Panc1 (cell line): ENCODE measurements around the gene RNF144A. TPM values are rescaled to one million over a fixed set of nuclear protein-coding genes. Genes with fewer than 3 reads are reported as not detected.

ENCODE experiments used
- ATAC-seq: fragments of 200-7000 bp; cut with Tn5 transposase; 2 replicates; pipeline ENCODE4 v1.9.1; 2020; ENCODE audit warnings: mild to moderate bottlenecking, moderate library complexity
- BruUV-seq: library from RNA; stranded (reverse); fragments of 400-500 nt; replicated peaks from 2 replicates; lab custom pipeline; 2021; lab: Mats Ljungman, UMichigan
- CTCF ChIA-PET: fragments of 300-600 bp; sonication (Branson Sonifier 250); formaldehyde crosslinking; loops from one replicate; lab custom pipeline; 2022; ENCODE audit warnings: antibody characterized with exemption; lab: Charles Lee
- POLR2A ChIA-PET: fragments of 300-600 bp; sonication (Branson Sonifier 250); formaldehyde crosslinking; loops from one replicate; lab custom pipeline; 2022; ENCODE audit warnings: antibody characterized with exemption; lab: Charles Lee
- DNase-seq: peaks from one replicate; pipeline ENCODE4 v3.0.0-alpha.2; 2010; ENCODE audit warnings: low read depth, low spot score
- H3K27ac ChIP-seq: 2 replicates; pipeline ENCODE4 v1.5.1; 2011; ENCODE audit warnings: mild to moderate bottlenecking, low read length, inconsistent platforms
- H3K27me3 ChIP-seq: fragments of 200-500 bp; sonication (Bioruptor generic); 2 replicates; pipeline ENCODE4 v1.6.0; 2014; ENCODE audit warnings: low read length, inconsistent platforms; ENCODE audit not compliant: control insufficient read depth, insufficient read depth
- H3K36me3 ChIP-seq: fragments of 200-500 bp; sonication (Bioruptor generic); 2 replicates; pipeline ENCODE4 v1.5.1; 2014; ENCODE audit warnings: inconsistent platforms, mild to moderate bottlenecking, low read length, moderate library complexity; ENCODE audit not compliant: control insufficient read depth, insufficient read depth
- H3K4me1 ChIP-seq: 2 replicates; pipeline ENCODE4 v1.5.1; 2011; ENCODE audit warnings: inconsistent platforms, mild to moderate bottlenecking, low read length, moderate library complexity; ENCODE audit not compliant: control insufficient read depth, insufficient read depth
- H3K4me3 ChIP-seq, 2 experiments: 2 replicates each; pipeline ENCODE4 v1.5.1; 2011 to 2012; ENCODE audit warnings: low read depth in 2 of 2, low read length in 2 of 2, mild to moderate bottlenecking in 2 of 2, inconsistent platforms in 1 of 2, moderate library complexity in 1 of 2
- H3K9me3 ChIP-seq: fragments of 200-500 bp; sonication (Bioruptor generic); 2 replicates; pipeline ENCODE4 v1.5.1; 2014; ENCODE audit warnings: low read depth, mild to moderate bottlenecking, inconsistent platforms, low read length, moderate library complexity; ENCODE audit not compliant: control insufficient read depth, insufficient read depth
- POLR2AphosphoS5 ChIP-seq: IDR thresholded peaks from 2 replicates; pipeline ENCODE4 v1.6.1; 2012; ENCODE audit warnings: mild to moderate bottlenecking, low read depth, low read length, moderate library complexity
- SIN3A ChIP-seq: IDR thresholded peaks from 2 replicates; pipeline ENCODE4 v1.6.1; 2012; ENCODE audit warnings: low read depth, mild to moderate bottlenecking, low read length, moderate library complexity, borderline replicate concordance; ENCODE audit not compliant: insufficient read depth
- TCF7L2 ChIP-seq: IDR thresholded peaks from 2 replicates; pipeline ENCODE4 v1.6.1; 2011; ENCODE audit warnings: mild to moderate bottlenecking, low read depth, low read length, inconsistent platforms
- in situ Hi-C: cut with HindIII; loops from 2 replicates; pipeline ENCODE4 v1.10.0; 2016; ENCODE audit warnings: low sequenced_read_pairs, low pct_unique_long_range_greater_than_20kb
- intact Hi-C: fragments of 100-400 bp; cut with micrococcal nuclease; formaldehyde crosslinking; loops from one replicate; pipeline ENCODE4 v1.10.0; 2022; ENCODE audit not compliant: unreplicated experiment
- total RNA-seq: library from RNA; stranded (reverse); gene quantifications from one replicate; pipeline ENCODE4 v1.2.1, GENCODE V29; 2021; ENCODE audit not compliant: unreplicated experiment
- TF ChIP-seq, protein P1 (sequence below): fragments of 450-650 bp; IDR thresholded peaks from 2 replicates; pipeline ENCODE4 v1.5.1; 2017; ENCODE audit warnings: mild to moderate bottlenecking
- TF ChIP-seq, protein P2 (sequence below), 2 experiments: IDR thresholded peaks; 2 replicates each; pipeline ENCODE4 v1.6.1; 2011 to 2012; ENCODE audit warnings: low read depth in 2 of 2, control low read depth in 1 of 2, low read length in 1 of 2, mild to moderate bottlenecking in 1 of 2, moderate library complexity in 1 of 2; ENCODE audit not compliant: insufficient read depth in 1 of 2

The RNF144A gene
- total RNA-seq, 1 experiment from 2014 or later, result 5.4 TPM

DNA sequence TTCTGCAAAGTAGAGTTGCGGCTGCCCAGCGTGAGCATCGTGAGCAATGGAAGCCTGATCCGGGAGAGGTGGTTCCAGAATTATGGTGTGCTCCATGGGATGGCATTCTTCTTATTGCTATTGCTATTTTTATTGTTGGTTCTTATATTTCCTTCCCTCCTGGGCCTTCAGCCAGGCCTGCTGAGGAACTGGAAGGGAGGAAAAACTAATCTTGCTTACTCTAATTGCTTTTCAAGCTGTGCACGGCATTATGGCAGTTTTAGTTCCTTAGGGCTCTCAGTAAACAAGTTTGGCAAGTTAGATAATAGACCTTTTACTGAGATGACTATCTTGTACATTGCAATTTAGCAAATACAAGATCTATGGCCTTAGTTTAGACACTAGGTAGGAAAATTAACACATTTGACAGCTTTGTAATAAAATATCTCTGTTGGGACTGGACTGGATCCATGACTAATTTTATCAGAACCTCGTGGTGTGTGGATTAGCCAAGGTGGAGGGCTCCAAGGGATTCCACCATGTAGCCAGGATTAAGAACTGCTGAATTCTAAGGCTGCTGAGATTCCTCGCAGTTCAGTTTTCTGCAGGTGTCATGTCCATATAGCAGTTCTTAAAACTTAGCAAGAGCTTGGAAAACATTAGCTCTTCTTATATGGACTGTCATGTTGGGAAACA is 33.6 kb upstream of the RNF144A start:
- CTCF ChIA-PET, result no interaction called here

DNA sequence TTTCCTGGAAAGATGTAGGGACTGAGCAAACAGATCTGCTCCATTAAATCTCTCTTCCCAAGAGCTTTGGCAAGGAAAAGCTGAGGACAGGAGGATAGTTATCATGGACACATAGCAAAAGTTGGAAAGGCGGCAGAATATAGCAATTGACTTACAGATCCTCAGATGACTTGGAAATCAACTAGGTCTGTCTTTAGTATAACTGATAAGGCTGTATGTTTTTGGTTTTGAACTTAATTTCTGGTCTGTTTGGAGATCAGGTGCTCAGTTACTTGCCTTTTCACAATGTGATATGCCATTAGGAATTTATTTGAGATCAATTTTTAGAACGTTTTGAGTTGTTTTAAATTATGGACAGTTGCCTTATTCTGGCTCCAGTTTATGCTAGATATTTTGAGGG is 31.7 kb upstream of the RNF144A start:
- CTCF ChIA-PET, result no interaction called here
- TF ChIP-seq TCF7L2, result no peak
- TF ChIP-seq, protein P1, sequence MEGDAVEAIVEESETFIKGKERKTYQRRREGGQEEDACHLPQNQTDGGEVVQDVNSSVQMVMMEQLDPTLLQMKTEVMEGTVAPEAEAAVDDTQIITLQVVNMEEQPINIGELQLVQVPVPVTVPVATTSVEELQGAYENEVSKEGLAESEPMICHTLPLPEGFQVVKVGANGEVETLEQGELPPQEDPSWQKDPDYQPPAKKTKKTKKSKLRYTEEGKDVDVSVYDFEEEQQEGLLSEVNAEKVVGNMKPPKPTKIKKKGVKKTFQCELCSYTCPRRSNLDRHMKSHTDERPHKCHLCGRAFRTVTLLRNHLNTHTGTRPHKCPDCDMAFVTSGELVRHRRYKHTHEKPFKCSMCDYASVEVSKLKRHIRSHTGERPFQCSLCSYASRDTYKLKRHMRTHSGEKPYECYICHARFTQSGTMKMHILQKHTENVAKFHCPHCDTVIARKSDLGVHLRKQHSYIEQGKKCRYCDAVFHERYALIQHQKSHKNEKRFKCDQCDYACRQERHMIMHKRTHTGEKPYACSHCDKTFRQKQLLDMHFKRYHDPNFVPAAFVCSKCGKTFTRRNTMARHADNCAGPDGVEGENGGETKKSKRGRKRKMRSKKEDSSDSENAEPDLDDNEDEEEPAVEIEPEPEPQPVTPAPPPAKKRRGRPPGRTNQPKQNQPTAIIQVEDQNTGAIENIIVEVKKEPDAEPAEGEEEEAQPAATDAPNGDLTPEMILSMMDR, result no peak
- TF ChIP-seq SIN3A, result no peak
- TF ChIP-seq, protein P2, sequence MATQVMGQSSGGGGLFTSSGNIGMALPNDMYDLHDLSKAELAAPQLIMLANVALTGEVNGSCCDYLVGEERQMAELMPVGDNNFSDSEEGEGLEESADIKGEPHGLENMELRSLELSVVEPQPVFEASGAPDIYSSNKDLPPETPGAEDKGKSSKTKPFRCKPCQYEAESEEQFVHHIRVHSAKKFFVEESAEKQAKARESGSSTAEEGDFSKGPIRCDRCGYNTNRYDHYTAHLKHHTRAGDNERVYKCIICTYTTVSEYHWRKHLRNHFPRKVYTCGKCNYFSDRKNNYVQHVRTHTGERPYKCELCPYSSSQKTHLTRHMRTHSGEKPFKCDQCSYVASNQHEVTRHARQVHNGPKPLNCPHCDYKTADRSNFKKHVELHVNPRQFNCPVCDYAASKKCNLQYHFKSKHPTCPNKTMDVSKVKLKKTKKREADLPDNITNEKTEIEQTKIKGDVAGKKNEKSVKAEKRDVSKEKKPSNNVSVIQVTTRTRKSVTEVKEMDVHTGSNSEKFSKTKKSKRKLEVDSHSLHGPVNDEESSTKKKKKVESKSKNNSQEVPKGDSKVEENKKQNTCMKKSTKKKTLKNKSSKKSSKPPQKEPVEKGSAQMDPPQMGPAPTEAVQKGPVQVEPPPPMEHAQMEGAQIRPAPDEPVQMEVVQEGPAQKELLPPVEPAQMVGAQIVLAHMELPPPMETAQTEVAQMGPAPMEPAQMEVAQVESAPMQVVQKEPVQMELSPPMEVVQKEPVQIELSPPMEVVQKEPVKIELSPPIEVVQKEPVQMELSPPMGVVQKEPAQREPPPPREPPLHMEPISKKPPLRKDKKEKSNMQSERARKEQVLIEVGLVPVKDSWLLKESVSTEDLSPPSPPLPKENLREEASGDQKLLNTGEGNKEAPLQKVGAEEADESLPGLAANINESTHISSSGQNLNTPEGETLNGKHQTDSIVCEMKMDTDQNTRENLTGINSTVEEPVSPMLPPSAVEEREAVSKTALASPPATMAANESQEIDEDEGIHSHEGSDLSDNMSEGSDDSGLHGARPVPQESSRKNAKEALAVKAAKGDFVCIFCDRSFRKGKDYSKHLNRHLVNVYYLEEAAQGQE (IDR thresholded peaks at IDR 0.05; ENCODE audit: insufficient read depth in 1 of 2, low read depth in 2 of 2, low read length in 1 of 2), result no peak
- no peak for TF ChIP-seq POLR2AphosphoS5
- no peak for DNase-seq
- Histone ChIP-seq H3K4me1 (no peaks in the 10 kb centered on the region), H3K4me3 (no peak overlapping the region), H3K36me3 (no peaks in the 10 kb centered on the region), H3K9me3 (no peaks in the 10 kb centered on the region), H3K27me3 (no peaks in the 10 kb centered on the region), H3K27ac (no peak overlapping the region)
- no peak for ATAC-seq
- in situ Hi-C loops (no loop called here), intact Hi-C loops (no loop called here)
- no TSS peak for BruUV-seq
- POLR2A ChIA-PET, result no interaction called here

More for the DNA sequence above, 33.6 kb upstream of the RNF144A start:
- Histone ChIP-seq H3K4me3 (no peak overlapping the region), H3K27ac (no peak overlapping the region), H3K4me1 (no peaks in the 10 kb centered on the region), H3K27me3 (0 out of 2 replicates have a peak, but pooled peaks cover under 1% of the 10 kb centered on the region), H3K9me3 (no peaks in the 10 kb centered on the region), H3K36me3 (no peaks in the 10 kb centered on the region)
- no TSS peak for BruUV-seq
- DNase-seq, result no peak
- POLR2A ChIA-PET, result no interaction called here
- in situ Hi-C loops (no loop called here), intact Hi-C loops (no loop called here)
- TF ChIP-seq TCF7L2, result no peak
- ATAC-seq, result no peak

DNA sequence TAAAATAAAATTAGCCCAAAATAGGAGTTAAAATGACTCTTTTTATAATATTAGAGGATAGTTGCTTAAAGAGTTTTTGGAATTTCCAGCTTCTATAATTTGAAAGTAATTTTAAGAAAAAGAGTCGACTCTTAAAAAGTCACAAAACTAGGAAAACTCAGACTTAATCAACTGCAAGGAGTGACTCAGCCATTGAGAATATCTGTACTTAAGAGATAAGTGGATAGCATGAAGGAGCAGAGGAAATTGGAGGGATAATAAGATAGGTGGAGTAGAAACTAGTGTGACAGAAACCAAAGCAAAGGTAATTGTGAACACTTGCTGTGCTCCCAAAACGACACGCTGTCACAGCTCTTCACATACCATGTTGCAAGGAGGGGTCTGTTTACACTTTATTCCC is 31.2 kb upstream of the RNF144A start:
- DNase-seq (no peak), ATAC-seq (no peak)
- in situ Hi-C loops (no loop called here), intact Hi-C loops (no loop called here)
- TF ChIP-seq TCF7L2 (no peak), SIN3A (no peak), POLR2AphosphoS5 (no peak)
- TF ChIP-seq, protein P1, result no peak
- TF ChIP-seq, protein P2 (IDR thresholded peaks at IDR 0.05; ENCODE audit: insufficient read depth in 1 of 2, low read depth in 2 of 2, low read length in 1 of 2), result no peak
- Histone ChIP-seq H3K9me3 (no peaks in the 10 kb centered on the region), H3K27me3 (no peaks in the 10 kb centered on the region), H3K27ac (no peak overlapping the region), H3K36me3 (no peaks in the 10 kb centered on the region), H3K4me1 (no peaks in the 10 kb centered on the region), H3K4me3 (no peak overlapping the region)
- CTCF ChIA-PET, result no interaction called here
- POLR2A ChIA-PET, result no interaction called here
- no TSS peak for BruUV-seq
